HepG2 (cell line): ENCODE measurements around the gene CCDC154. TPM values are rescaled to one million over a fixed set of nuclear protein-coding genes. Genes with fewer than 3 reads are reported as not detected.
A peak's percentile ranks its signal among the peaks of the same experiment; 100 is the strongest.

Source experiments
- ADNP ChIP-seq: sonication (generic); formaldehyde crosslinking; IDR thresholded peaks from 2 replicates; pipeline ENCODE4 v1.4.0; 2020; ENCODE audit warnings: missing genetic modification reagents
- CBX1 ChIP-seq: IDR thresholded peaks from one replicate; pipeline ENCODE4 v1.6.1; 2016; ENCODE audit warnings: antibody characterized with exemption, low read depth
- E2F5 ChIP-seq: sonication (generic); formaldehyde crosslinking; conservative IDR thresholded peaks from 2 replicates; pipeline ENCODE4 v1.4.0; 2020; ENCODE audit warnings: missing genetic modification reagents
- FOSL2 ChIP-seq: sonication (generic); formaldehyde crosslinking; IDR thresholded peaks from 2 replicates; pipeline ENCODE4 v1.4.0; 2020; ENCODE audit warnings: missing genetic modification reagents
- FOXM1 ChIP-seq: sonication (generic); formaldehyde crosslinking; IDR thresholded peaks from 2 replicates; pipeline ENCODE4 v1.5.0; 2020; ENCODE audit warnings: missing genetic modification reagents
- FUBP1 ChIP-seq: sonication (generic); formaldehyde crosslinking; IDR thresholded peaks from 2 replicates; pipeline ENCODE4 v1.5.1; 2020; ENCODE audit warnings: missing genetic modification reagents, mild to moderate bottlenecking, borderline replicate concordance
- HDAC6 ChIP-seq: fragments of 200-600 bp; sonication (generic); IDR thresholded peaks from 2 replicates; pipeline ENCODE4 v1.7.0; 2017; ENCODE audit warnings: mild to moderate bottlenecking, antibody characterized with exemption, low read length, low read depth
- HNRNPL ChIP-seq: fragments of 200-400 bp; formaldehyde crosslinking; IDR thresholded peaks from 2 replicates; pipeline ENCODE4 v1.6.1; 2017; ENCODE audit warnings: mild to moderate bottlenecking, low read depth, low read length
- KDM1A ChIP-seq: IDR thresholded peaks from 2 replicates; pipeline ENCODE4 v1.6.1; 2016; ENCODE audit warnings: missing compliant biosample characterization
- KDM3A ChIP-seq: IDR thresholded peaks from 2 replicates; pipeline ENCODE4 v1.6.1; 2018; ENCODE audit warnings: low read depth, missing compliant biosample characterization
- KMT2B ChIP-seq: IDR thresholded peaks from 2 replicates; pipeline ENCODE4 v1.6.1; 2016; ENCODE audit warnings: missing genetic modification reagents, missing compliant biosample characterization
- MTA3 ChIP-seq: sonication (generic); formaldehyde crosslinking; IDR thresholded peaks from 2 replicates; pipeline ENCODE4 v1.4.0; 2020; ENCODE audit warnings: missing genetic modification reagents
- RFX5 ChIP-seq: IDR thresholded peaks from 2 replicates; pipeline ENCODE4 v1.6.1; 2011; ENCODE audit warnings: low read depth, low read length, improper control_type of control experiment
- SAP130 ChIP-seq: IDR thresholded peaks from 2 replicates; pipeline ENCODE4 v1.6.1; 2016; ENCODE audit warnings: low read depth
- SMARCC2 ChIP-seq: fragments of 450-650 bp; IDR thresholded peaks from 2 replicates; pipeline ENCODE4 v1.6.1; 2017; ENCODE audit warnings: antibody characterized with exemption, mild to moderate bottlenecking
- SP140L ChIP-seq: sonication (generic); formaldehyde crosslinking; IDR thresholded peaks from 2 replicates; pipeline ENCODE4 v1.4.0; 2020; ENCODE audit warnings: missing genetic modification reagents, borderline replicate concordance
- SRY ChIP-seq: sonication (generic); formaldehyde crosslinking; IDR thresholded peaks from 2 replicates; pipeline ENCODE4 v1.8.0; 2022; ENCODE audit warnings: mild to moderate bottlenecking, missing genetic modification reagents
- ZFP1 ChIP-seq: IDR thresholded peaks from 2 replicates; pipeline ENCODE4 v1.6.1; 2016
- ZFP82 ChIP-seq: sonication (generic); formaldehyde crosslinking; IDR thresholded peaks from 2 replicates; pipeline ENCODE4 v1.5.1; 2020; ENCODE audit warnings: mild to moderate bottlenecking, missing genetic modification reagents, borderline replicate concordance
- ZHX1 ChIP-seq: sonication (generic); formaldehyde crosslinking; IDR thresholded peaks from 2 replicates; pipeline ENCODE4 v1.8.1; 2022; ENCODE audit warnings: low read depth, mild to moderate bottlenecking, missing genetic modification reagents
- ZNF101 ChIP-seq: sonication (generic); formaldehyde crosslinking; IDR thresholded peaks from 2 replicates; pipeline ENCODE4 v1.4.0; 2020; ENCODE audit warnings: mild to moderate bottlenecking, low read depth, missing genetic modification reagents, borderline replicate concordance
- ZNF230 ChIP-seq: sonication (generic); formaldehyde crosslinking; IDR thresholded peaks from 2 replicates; pipeline ENCODE4 v1.4.0; 2020; ENCODE audit warnings: mild to moderate bottlenecking, missing genetic modification reagents
- ZNF274 ChIP-seq: sonication (generic); formaldehyde crosslinking; IDR thresholded peaks from 2 replicates; pipeline ENCODE4 v1.5.1; 2020; ENCODE audit warnings: mild to moderate bottlenecking, missing genetic modification reagents
- ZNF33B ChIP-seq: sonication (generic); formaldehyde crosslinking; IDR thresholded peaks from 2 replicates; pipeline ENCODE4 v1.5.1; 2020; ENCODE audit warnings: mild to moderate bottlenecking, missing genetic modification reagents
- ZNF34 ChIP-seq: sonication (generic); formaldehyde crosslinking; IDR thresholded peaks from 2 replicates; pipeline ENCODE4 v1.4.0; 2020; ENCODE audit warnings: mild to moderate bottlenecking, missing genetic modification reagents, borderline replicate concordance
- ZNF607 ChIP-seq: sonication (generic); formaldehyde crosslinking; IDR thresholded peaks from 2 replicates; pipeline ENCODE4 v1.5.1; 2020; ENCODE audit warnings: missing genetic modification reagents, mild to moderate bottlenecking, borderline replicate concordance
- ZNF713 ChIP-seq: sonication (generic); formaldehyde crosslinking; IDR thresholded peaks from 2 replicates; pipeline ENCODE4 v1.4.0; 2020; ENCODE audit warnings: mild to moderate bottlenecking, missing genetic modification reagents
- polyA plus RNA-seq, 8 experiments: library from polyadenylated mRNA; depleted of rRNA in 3 of 8; stranded (reverse) in 7 of 8; unstranded in 1 of 8; fragments of >200 nt; fragmentation: Illumina TruSeq in 4 of 8; extraction: Trizol in 4 of 8; gene quantifications; 2 replicates each; pipeline versions ENCODE4 v1.2.1 to v1.2.3, GENCODE V29; 2011 to 2016; ENCODE audit warnings: low read depth in 4 of 8, missing spikeins in 1 of 8, mixed read lengths in 1 of 8; ENCODE audit not compliant: insufficient read depth in 1 of 8
- total RNA-seq, 5 experiments: library from RNA; depleted of rRNA; stranded (reverse); fragments of >200 nt; fragmentation: Illumina TruSeq; extraction: Trizol; gene quantifications; 2 replicates each; pipeline ENCODE4 v1.2.3, GENCODE V29; 2016; ENCODE audit warnings: low read depth in 1 of 5

CCDC154 gene
- total and polyA plus RNA-seq, 2 of the 13 experiments (the other 11 are each of a cell fraction or from before 2014, with no cell fraction given): 0.92 to 1.5 TPM

- TF ChIP-seq E2F5 (CRISPR knock-in tag) (peak; percentile 59), ZNF33B (CRISPR knock-in tag) (no peak), SP140L (CRISPR knock-in tag) (no peak), CBX1 (no peak), ZNF274 (CRISPR knock-in tag) (peak; percentile 56; the same call in 1 of the 2 replicates), FUBP1 (CRISPR knock-in tag) (no peak), SMARCC2 (no peak), ZNF607 (CRISPR knock-in tag) (no peak), FOSL2 (CRISPR knock-in tag) (0 out of 2 replicates have a peak, but pooled peaks have one; percentile 15), KMT2B (CRISPR knock-in tag) (peak; percentile 58), KDM3A (CRISPR knock-in tag) (no peak; the same call in 1 of the 2 replicates), ZFP1 (CRISPR knock-in tag) (no peak), ADNP (CRISPR knock-in tag) (no peak), ZNF713 (no peak), ZNF230 (no peak), ZNF34 (CRISPR knock-in tag) (no peak), ZFP82 (CRISPR knock-in tag) (no peak), FOXM1 (CRISPR knock-in tag) (no peak), MTA3 (CRISPR knock-in tag) (no peak), RFX5 (no peak), ZNF101 (CRISPR knock-in tag) (no peak), HDAC6 (no peak), SRY (CRISPR knock-in tag) (no peak), KDM1A (CRISPR knock-in tag) (no peak), HNRNPL (no peak), SAP130 (CRISPR knock-in tag) (peak; percentile 77), ZHX1 (CRISPR knock-in tag) (no peak)
These were observed 48.8 kb upstream of the CCDC154 start, which contains the start of gene TELO2 (continued) for GRCh38 chr16:1492923-1493745.
